ENCODE results near the gene MAL. TPM values are rescaled to one million over a fixed set of nuclear protein-coding genes. Genes with fewer than 3 reads are reported as not detected.
A peak's percentile ranks its signal among the peaks of the same experiment; 100 is the strongest.

MAL gene
- total RNA-seq, 2 donors from 2014 or later, result 127 to 159 TPM

DNA sequence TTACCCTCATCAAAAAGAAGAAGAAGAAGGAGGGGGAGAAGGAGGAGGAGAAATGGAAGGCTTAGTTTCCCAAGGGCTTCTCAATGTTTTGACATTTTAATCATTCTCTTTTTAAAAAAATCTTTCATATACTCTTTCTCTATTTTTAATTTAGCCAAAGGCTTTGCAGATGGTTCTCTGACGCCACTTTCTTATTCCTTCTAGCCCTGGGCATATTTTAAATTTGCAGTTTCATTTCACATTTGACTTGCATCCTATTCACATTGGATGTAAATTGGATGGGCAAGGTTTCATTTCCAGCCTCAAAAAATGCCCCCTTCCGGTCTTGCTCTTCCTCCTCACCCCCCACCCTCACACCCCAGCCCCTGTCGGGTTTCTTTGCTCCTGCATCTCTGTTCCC lies 29.8 kb downstream of the MAL start:
- ATAC-seq (no peak), DNase-seq (no peak)
- H3K36me3 Mint-ChIP-seq (ENCODE audit: low read depth), result peaks cover 3% of the 10 kb centered on the region
- H3K9me3 ChIP-seq (ENCODE audit: control insufficient read depth, low read length, poor library complexity, severe bottlenecking), result no peaks in the 10 kb centered on the region
- no peaks in the 10 kb centered on the region for H3K27me3 Mint-ChIP-seq
- H3K4me1 Mint-ChIP-seq, result peaks cover 36% of the 10 kb centered on the region
- H3K27ac Mint-ChIP-seq, result peak overlapping the region; percentile 4
- H3K4me3 Mint-ChIP-seq, result no peak overlapping the region

DNA sequence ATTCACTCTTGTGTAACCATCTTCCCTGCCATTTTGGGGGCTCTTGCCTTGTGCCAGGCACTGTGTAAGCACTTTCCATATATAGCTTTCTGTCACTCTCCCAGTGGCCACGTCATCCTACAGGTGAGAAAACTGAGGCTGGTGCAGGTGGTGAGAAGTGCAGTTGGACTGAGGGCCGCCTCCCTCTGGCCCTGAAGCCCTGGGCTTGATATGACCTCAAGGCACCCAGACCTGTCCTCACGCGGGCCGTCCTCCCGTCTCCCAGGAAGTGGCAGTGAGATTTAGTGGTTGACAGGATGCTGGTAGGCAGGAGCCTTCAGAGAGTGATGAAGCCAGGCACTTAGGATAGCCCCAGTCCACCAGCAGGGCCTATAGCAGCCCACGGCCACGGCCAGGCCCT lies 30.5 kb downstream of the MAL start:
- no peaks in the 10 kb centered on the region for H3K9me3 ChIP-seq (ENCODE audit: control insufficient read depth, low read length, poor library complexity, severe bottlenecking)
- Mint-ChIP-seq H3K36me3 (ENCODE audit: low read depth) (no peaks in the 10 kb centered on the region), H3K4me3 (no peak overlapping the region), H3K27ac (peak overlapping the region; percentile 4), H3K4me1 (peaks cover 32% of the 10 kb centered on the region), H3K27me3 (no peaks in the 10 kb centered on the region)
- ATAC-seq, result no peak
- no peak for DNase-seq

DNA sequence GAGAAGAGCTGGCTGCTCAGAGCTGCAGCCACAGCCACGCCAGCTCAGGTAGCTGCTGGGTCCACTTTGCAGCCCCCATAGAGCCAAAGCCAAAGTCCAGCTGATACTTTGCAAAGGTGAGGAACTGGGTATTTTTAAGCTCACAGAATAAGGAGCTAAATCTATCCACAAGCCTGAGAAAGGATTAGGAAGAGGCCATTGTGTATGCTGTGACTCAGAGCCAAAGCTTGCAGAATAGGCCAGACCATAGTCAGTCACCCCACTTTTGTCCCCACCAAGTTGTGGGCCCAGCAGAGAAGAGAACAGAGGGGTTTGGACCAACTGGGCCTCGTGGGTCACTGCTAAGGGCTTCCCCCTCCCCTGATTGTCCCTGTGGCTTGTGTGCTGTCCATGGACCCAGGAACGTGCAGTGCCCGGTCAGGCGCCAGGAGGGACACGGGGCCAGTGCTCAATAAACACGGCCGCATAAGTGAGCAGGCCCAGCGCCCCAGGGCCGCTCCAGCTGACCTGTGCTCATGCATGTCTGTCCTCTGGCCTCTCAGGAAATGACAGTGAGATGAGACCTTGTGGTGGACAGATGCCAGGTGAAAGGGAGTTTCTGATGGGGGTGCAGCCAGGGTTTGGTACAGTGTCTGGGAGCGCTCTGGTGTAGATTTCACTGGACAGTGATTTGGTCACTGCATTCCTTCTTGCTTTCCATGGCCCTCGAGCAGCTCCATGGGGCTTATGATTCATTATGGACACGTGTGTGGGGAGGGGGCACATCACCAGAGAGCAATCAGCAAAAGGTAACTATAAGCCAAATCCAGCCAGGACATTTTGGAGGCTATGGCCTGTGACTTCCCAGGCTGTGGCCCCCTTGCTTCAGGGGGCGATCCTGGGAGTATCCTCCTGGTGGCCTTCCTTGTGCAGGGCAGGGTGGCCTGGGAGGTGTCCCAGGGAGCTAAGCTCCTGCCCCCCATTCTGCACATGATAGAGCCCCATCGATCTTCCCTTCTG lies 31.3 kb downstream of the MAL start:
- DNase-seq, result no peak
- Mint-ChIP-seq H3K27ac (peak overlapping the region; percentile 4), H3K4me3 (no peak overlapping the region), H3K4me1 (peaks cover 33% of the 10 kb centered on the region), H3K36me3 (ENCODE audit: low read depth) (no peaks in the 10 kb centered on the region), H3K27me3 (no peaks in the 10 kb centered on the region)
- ATAC-seq, result no peak
- no peaks in the 10 kb centered on the region for H3K9me3 ChIP-seq (ENCODE audit: control insufficient read depth, low read length, poor library complexity, severe bottlenecking)

DNA sequence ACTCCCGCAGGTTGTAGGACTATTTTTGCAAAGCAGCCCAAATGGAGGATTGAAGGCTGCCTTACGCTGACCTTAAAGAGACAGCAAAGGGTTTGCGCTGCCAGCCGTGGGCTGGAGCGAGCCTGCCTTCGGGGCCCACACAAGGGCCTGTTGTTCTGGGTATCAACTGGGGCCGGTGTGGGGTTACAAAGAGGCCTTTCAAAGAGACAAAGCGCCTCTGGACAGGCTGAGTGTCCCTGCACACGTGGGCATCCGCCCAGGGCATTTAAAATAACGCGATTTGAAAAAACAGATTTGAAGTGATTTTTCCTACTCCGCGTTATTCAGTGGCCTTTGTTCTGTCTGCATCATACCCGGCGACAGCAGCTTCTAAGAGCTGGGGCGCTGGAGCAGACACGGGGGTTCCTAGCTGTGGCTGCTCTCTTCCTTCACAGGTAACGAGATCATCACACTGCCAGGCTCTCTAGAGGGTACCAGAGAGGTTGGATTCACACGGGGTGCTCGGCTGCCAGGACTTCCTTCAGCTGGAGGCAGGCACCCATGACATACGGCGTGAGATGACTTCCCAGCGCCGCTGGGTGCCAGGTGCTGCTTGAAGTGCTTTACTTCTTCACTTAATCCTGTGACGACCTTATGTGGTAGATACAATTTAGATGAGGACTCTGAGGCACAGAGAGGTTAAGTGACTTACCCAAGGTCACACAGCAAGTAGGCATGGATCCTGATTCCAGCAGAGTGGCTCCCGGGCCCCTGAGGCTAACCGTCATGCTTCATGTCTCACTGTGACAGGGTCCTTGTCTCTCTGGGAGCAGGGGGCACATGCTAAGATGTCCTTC lies 32.2 kb downstream of the MAL start:
- H3K9me3 ChIP-seq (ENCODE audit: control insufficient read depth, low read length, poor library complexity, severe bottlenecking), result no peaks in the 10 kb centered on the region
- H3K36me3 Mint-ChIP-seq (ENCODE audit: low read depth), result no peaks in the 10 kb centered on the region
- ATAC-seq (no peak), DNase-seq (no peak)
- no peak overlapping the region for H3K27ac Mint-ChIP-seq
- H3K4me3 Mint-ChIP-seq, result no peak overlapping the region
- H3K27me3 Mint-ChIP-seq, result no peaks in the 10 kb centered on the region
- peaks cover 42% of the 10 kb centered on the region for H3K4me1 Mint-ChIP-seq

DNA sequence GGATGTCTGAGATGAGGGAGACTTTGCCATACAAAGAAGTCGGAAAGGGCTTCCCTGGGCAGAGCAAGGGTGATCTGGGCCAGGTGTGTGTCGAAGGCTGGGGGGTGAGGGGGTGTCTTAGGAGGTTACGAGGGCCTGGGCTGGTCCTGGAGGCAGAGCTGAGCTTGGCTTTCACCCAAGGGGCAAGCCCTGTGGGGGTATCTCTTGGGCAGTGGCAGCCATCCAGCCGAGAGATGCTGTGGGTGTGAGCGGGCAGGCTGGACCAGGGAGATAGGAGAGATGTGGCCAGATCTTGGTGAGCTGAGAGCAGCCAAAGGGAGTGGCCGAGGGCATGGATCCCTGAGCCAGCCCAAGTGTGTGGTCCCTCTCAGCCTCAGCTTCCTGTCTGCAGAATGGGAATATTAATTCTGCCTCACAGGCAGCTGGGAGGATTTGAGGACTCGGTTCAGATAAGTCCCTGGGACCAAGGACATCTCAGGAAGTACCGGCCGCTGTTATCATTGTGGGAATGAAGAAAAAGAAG lies 33.0 kb downstream of the MAL start:
- DNase-seq, result no peak
- no peaks in the 10 kb centered on the region for H3K9me3 ChIP-seq (ENCODE audit: control insufficient read depth, low read length, poor library complexity, severe bottlenecking)
- Mint-ChIP-seq H3K36me3 (ENCODE audit: low read depth) (no peaks in the 10 kb centered on the region), H3K4me3 (no peak overlapping the region), H3K4me1 (peaks cover 45% of the 10 kb centered on the region), H3K27ac (peak overlapping the region; percentile 51), H3K27me3 (no peaks in the 10 kb centered on the region)
- ATAC-seq, result no peak

DNA sequence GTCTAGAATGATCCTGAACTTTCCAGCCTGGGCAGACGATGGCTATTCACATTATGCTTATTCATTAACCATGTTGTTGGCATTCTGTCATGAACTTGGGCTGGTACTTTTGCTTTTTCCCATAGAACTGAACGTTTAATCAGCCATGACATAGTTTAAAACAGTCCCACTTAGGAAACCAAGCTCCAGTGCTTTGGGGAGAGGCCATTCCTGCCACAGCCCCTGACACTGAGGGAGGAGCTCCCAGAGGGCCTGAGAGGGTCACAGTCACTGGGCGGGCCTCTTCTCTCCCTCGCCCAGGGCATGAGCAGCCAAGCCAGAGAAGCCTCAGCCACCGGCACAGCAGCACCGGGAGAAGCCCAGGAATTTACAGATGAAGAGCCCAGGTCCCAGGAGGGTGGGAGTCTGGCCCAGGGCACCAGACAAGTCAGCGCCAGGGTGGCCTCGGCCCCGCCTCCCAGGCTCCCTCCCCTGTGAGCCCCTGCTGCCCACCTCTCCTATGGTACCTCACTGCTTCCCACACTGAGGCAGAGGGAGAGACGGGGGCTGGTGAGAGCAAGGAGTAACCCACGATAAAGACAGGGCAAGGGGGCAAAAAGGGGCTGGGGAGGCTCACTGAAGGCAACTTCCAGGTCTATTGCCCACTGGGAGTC lies 33.6 kb downstream of the MAL start:
- Mint-ChIP-seq H3K36me3 (ENCODE audit: low read depth) (no peaks in the 10 kb centered on the region), H3K27me3 (no peaks in the 10 kb centered on the region), H3K4me1 (peaks cover 47% of the 10 kb centered on the region), H3K4me3 (no peak overlapping the region), H3K27ac (peak overlapping the region; percentile 51)
- no peak for DNase-seq
- no peaks in the 10 kb centered on the region for H3K9me3 ChIP-seq (ENCODE audit: control insufficient read depth, low read length, poor library complexity, severe bottlenecking)
- no peak for ATAC-seq

DNA sequence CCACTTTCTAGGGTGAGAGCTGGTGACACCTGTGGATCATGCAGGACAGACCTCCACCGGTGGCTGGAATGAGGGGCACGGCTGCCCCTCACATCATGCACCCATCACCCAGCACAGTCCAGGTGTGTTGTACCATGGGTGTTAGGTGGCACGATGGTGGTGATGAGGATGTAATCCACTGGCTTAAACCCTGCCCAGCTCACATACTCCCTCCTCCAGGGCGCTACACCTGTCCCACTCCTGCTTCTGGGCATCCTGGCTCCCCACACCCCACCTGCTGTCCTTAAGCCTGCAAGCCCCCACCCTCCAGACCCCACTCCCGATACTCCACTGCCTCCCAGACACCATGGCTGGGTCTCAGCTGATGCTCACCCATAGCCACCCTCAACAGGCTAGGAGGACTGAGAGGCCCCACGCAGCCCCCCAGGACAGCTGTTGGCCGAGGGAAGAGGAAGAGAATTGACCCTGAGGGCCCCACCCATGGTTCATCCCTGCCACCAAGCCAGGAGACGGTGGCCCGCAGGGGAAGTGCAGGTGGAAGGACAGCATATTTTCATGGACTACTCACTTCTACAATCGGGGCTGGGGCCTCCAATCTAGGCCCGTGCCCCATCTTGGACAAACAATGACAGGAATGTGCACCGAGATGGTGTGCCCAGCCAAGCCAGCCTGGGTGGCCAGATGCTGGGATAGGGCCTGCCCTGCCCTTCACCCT lies 34.3 kb downstream of the MAL start:
- no peaks in the 10 kb centered on the region for H3K36me3 Mint-ChIP-seq (ENCODE audit: low read depth)
- DNase-seq (no peak), ATAC-seq (no peak)
- H3K4me3 Mint-ChIP-seq, result no peak overlapping the region
- H3K27ac Mint-ChIP-seq, result no peak overlapping the region
- H3K4me1 Mint-ChIP-seq, result peaks cover 43% of the 10 kb centered on the region
- H3K27me3 Mint-ChIP-seq, result no peaks in the 10 kb centered on the region
- H3K9me3 ChIP-seq (ENCODE audit: control insufficient read depth, low read length, poor library complexity, severe bottlenecking), result no peaks in the 10 kb centered on the region

DNA sequence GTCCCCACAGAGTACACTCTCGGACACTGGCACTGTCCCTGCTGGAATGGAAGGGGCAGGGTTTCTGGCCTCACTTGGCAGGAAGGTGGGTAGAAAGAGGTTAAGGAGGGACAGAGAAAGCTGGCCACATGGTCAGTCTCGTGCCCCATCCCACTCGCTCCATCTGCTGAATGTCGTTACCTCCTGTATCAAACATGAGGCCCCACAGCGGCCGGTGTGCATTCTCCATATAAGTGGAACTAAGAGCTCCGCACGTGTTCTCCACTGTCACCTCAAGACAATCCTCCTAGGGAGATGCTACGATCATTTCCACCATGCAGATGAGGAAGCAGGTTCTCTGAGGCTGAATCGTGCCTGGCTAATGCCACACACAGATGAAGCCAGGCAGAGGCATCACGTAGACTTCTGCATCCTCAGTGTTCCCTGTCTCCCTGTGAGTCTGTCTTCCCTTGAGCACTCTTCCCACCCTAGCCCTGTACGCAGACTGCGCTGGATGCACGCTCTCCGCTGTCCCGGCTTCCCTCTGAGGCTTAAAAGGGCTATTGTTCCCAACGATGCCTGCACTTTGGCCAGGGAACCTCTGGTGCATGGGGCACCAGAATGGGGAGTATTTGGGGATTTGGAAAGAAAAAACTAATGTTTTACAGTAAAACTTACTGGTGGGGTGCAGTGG lies 35.1 kb downstream of the MAL start:
- H3K9me3 ChIP-seq (ENCODE audit: control insufficient read depth, low read length, poor library complexity, severe bottlenecking), result no peaks in the 10 kb centered on the region
- Mint-ChIP-seq H3K27me3 (no peaks in the 10 kb centered on the region), H3K36me3 (ENCODE audit: low read depth) (no peaks in the 10 kb centered on the region), H3K4me1 (peaks cover 35% of the 10 kb centered on the region), H3K27ac (peak overlapping the region; percentile 91), H3K4me3 (no peak overlapping the region)
- DNase-seq, result no peak
- no peak for ATAC-seq

DNA sequence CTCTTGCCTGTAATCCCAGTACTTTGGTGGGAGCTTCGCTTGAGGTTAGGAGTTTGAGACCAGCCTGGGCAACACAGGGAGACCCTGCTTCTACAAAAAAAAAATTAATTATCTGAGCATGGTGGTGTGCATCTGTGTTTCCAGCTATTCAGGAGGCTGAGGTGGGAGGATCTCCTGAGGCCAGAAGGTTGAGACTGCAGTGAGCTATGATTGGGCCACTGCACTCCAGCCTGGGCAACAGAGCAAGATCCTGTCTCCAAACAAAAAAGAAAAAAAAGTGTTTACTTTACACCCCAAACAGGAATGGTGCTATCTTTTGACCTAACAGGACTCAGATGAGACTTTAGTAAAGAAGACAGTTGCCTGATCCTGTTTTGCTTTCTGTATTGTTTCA lies 35.6 kb downstream of the MAL start:
- peak overlapping the region; percentile 91 for H3K27ac Mint-ChIP-seq
- peaks cover 30% of the 10 kb centered on the region for H3K4me1 Mint-ChIP-seq

DNA sequence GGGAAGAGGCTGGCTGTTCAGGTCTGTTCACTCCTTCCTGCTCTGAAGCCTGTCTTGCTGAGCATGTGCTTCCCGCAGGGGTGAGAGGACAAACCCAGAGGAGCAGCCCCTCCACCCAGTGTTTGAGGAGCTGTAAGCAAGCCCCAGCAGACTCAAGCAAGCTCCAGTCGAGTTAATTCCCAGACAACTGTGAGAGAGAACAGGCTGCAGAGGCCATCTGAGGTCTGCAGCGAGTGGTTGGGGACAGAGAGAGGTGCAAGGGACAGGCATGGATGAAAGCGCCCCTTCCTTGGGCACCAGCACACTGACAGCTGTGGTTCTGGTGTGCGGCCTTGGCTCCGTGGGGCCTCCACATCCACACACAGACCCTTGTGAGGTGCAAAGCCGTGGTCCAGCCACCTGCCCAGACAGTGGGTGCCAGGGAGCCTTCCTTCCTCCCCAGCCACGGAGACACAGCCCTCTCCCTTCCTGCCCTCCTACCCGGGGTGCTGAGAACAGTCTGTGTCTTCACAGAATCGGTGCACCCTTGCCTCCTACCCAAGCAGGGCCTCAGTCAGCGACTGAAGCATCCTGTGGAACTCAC lies 36.2 kb downstream of the MAL start:
- peaks cover 25% of the 10 kb centered on the region for H3K4me1 Mint-ChIP-seq
- ATAC-seq (peak; percentile 57), DNase-seq (no peak)
- H3K9me3 ChIP-seq (ENCODE audit: control insufficient read depth, low read length, poor library complexity, severe bottlenecking), result no peaks in the 10 kb centered on the region
- no peaks in the 10 kb centered on the region for H3K36me3 Mint-ChIP-seq (ENCODE audit: low read depth)
- H3K27ac Mint-ChIP-seq, result peak overlapping the region; percentile 91
- no peaks in the 10 kb centered on the region for H3K27me3 Mint-ChIP-seq
- no peak overlapping the region for H3K4me3 Mint-ChIP-seq

More for the DNA sequence above, 35.6 kb downstream of the MAL start:
- H3K36me3 Mint-ChIP-seq (ENCODE audit: low read depth), result no peaks in the 10 kb centered on the region
- no peaks in the 10 kb centered on the region for H3K27me3 Mint-ChIP-seq
- no peak overlapping the region for H3K4me3 Mint-ChIP-seq
- no peak for DNase-seq
- ATAC-seq, result no peak
- H3K9me3 ChIP-seq (ENCODE audit: control insufficient read depth, low read length, poor library complexity, severe bottlenecking), result no peaks in the 10 kb centered on the region

DNA sequence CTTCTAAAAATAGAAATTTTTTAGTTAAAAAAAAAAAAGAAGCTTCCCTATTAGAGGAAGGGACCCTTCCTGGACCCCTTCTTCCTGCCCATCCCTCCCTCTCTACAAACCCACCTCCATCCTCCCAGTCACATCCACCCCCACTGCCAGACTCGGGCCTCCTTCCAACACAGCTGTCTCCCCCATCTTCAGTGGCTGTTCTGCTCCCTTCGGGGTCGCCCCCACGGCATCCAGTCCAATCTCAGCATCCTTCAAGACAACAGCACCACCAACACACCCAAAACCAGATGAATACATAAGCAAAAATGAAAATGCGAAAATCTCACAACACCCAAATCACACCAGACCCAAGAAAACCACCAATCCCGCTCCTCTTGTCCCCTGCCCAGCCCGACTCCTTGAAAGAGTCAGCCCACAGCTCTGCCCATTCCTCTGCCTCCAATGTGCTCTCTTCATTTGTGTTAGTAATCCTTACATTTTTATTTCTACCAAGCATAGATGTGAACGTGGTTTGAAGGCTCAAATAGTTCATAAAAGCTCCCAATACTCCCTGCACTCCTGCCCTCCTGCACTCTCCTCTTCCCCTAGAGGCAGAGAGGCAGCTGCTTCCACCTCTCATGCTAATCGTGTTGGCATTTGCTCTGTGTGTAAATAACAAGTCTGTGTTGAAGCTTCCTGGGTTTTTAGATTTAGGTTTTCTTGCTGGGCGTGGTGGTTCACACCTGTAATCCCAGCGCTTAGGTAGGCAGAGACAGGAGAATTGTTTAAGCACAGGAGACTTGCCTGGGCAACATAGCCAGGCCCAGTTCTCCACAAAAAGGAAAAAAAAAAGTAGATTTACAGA lies 37.0 kb downstream of the MAL start:
- Mint-ChIP-seq H3K27ac (peak overlapping the region; percentile 91), H3K4me3 (peak overlapping the region; percentile 85), H3K4me1 (peaks cover 25% of the 10 kb centered on the region), H3K27me3 (no peaks in the 10 kb centered on the region), H3K36me3 (ENCODE audit: low read depth) (no peaks in the 10 kb centered on the region)
- ATAC-seq (no peak), DNase-seq (no peak)
- H3K9me3 ChIP-seq (ENCODE audit: control insufficient read depth, low read length, poor library complexity, severe bottlenecking), result no peaks in the 10 kb centered on the region

Measured in T-helper 17 cell (primary cell).